Measurements from ENCODE around the gene RGS19.

RGS19 gene

GRCh38 chr20:64035933-64036345, 43.4 kb downstream of the RGS19 start, which contains the start of gene C20orf204:
Gene C20orf204, plus strand, starts transcription at chr20:64036182. Its CDS starts 142 bp downstream, at chr20:64036324.
- no peak for DNase-seq (ENCODE audit: low read depth, low spot score)

DNA sequence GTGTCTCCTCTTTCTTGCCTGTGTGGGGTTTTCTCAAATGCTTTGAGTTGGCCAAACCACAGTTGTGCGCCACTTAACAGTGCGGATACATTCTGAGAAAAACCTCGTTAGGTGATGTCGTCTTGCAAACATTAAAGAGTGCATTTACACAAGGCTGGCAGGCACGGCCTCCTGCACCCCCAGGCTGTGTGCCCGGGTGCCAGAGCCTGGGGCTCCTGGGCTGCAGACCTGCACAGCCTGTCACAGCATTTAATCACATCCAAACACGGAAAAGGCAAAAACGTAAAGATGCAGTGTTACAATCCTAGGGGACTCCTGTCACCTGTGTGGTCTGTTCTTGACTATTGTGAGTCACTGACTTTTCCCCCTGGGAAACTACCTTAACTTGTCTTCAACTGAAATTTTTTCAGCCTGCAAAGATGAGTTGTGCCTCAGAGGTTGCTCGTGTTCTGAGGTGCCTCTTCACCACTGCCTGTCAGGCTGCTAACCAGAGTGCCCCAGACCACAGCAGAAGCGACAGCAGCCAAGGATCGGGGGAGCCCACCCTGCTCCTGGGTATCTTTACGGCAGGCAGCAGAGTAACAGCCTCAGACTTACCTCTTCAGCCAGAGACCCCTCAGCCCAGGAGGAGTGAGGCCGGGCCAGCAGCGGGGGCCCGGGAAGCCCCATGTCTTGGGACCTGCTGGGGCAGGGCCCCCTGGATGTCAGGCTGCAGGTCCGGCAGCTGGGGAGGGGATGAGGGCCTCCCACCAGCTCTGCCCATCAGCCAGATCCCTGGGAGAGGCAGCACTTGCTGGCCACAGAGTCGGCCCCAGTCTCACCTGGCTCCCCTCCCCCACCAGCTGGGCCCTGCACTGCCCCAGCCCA, 44.0 kb downstream of the RGS19 start:
- no peak for DNase-seq (ENCODE audit: low read depth, low spot score)

- DNase-seq (ENCODE audit: low read depth, low spot score) = no peak
These were observed 45.3 kb downstream of the RGS19 start for GRCh38 chr20:64033981-64034493.

GRCh38 chr20:64032706-64033624, 46.4 kb downstream of the RGS19 start:
- no peak for DNase-seq (ENCODE audit: low read depth, low spot score)

GRCh38 chr20:64031822-64032314, 47.5 kb downstream of the RGS19 start:
- no peak for DNase-seq (ENCODE audit: low read depth, low spot score)

- no peak for DNase-seq (ENCODE audit: low read depth, low spot score)
These were observed 48.8 kb downstream of the RGS19 start for GRCh38 chr20:64030371-64031134.

- no peak for DNase-seq (ENCODE audit: low read depth, low spot score)
These were observed 49.8 kb downstream of the RGS19 start for GRCh38 chr20:64029293-64030117.

GRCh38 chr20:64027981-64028685, 51.2 kb downstream of the RGS19 start:
- DNase-seq (ENCODE audit: low read depth, low spot score) = no peak

GRCh38 chr20:64025826-64026412, 53.4 kb downstream of the RGS19 start:
- no peak for DNase-seq (ENCODE audit: low read depth, low spot score)

GRCh38 chr20:64025101-64025825, 54.1 kb downstream of the RGS19 start:
- DNase-seq (ENCODE audit: low read depth, low spot score) = no peak

DNA sequence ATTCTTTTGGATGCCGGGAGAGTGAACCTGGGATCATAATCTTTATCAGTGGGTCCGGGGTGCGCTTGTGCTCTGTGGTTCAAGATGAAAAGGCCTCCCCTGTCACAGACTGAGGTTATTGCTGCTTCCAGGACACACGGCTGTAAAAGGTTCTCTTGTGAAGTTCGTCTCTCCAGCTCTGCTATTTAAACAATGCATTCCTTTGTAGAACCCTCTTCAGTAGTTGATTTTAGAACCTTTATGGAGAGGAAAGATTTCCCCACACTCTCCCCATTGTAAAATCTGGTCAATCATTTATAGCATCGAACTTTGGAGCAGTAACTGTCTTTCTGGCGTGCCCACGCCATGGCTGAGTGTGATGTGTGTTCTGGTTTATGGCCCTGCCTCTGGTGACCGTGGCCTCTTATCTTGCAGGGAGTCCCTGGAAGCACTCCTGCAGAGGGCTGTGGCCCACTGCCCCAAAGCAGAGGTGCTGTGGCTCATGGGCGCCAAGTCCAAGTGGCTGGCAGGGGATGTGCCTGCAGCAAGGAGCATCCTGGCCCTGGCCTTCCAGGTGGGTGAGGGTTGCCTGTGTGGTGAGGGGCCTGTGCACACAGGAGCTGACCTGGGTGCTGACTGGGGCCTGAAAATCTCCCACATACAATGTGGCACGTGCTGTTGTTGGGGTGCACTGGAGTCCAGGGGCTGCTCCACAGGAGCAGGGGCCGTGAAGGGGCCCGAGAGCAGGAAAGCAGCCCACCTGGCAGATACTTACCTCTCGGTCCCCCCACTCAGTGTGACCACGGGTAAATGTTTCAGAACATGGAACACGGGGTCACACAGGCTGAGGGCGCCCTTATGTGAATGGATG, 55.0 kb downstream of the RGS19 start:
- DNase-seq (ENCODE audit: low read depth, low spot score) = no peak

- no peak for DNase-seq (ENCODE audit: low read depth, low spot score)
These were observed 55.8 kb downstream of the RGS19 start for GRCh38 chr20:64023361-64024140.
